Mucosa of rectum (tissue), 2 donors: Measurements from ENCODE around the gene PLCB2.
A peak's percentile ranks its signal among the peaks of the same experiment; 100 is the strongest.

ENCODE experiments used
- H3K27ac ChIP-seq, 2 donors: one replicate each; pipeline ENCODE4 v1.7.0; 2013; ENCODE audit warnings: inconsistent platforms in 2 of 2, low read depth in 2 of 2, low read length in 2 of 2
- H3K27me3 ChIP-seq, 2 donors: one replicate each; pipeline ENCODE4 v1.7.0; 2013; ENCODE audit warnings: low read length in 2 of 2; ENCODE audit not compliant: control insufficient read depth in 2 of 2, insufficient read depth in 2 of 2
- H3K36me3 ChIP-seq, 2 donors: one replicate each; pipeline ENCODE4 v1.7.0; 2013; ENCODE audit warnings: low read length in 2 of 2; ENCODE audit not compliant: control insufficient read depth in 2 of 2, insufficient read depth in 2 of 2
- H3K4me1 ChIP-seq, 2 donors: one replicate each; pipeline ENCODE4 v1.7.0; 2013; ENCODE audit warnings: low read length in 2 of 2, mild to moderate bottlenecking in 1 of 2; ENCODE audit not compliant: control insufficient read depth in 2 of 2, insufficient read depth in 2 of 2
- H3K4me3 ChIP-seq, 2 donors: one replicate each; pipeline ENCODE4 v1.7.0; 2013; ENCODE audit warnings: low read length in 2 of 2
- H3K9ac ChIP-seq, 2 donors: one replicate each; pipeline ENCODE4 v1.7.0; 2013; ENCODE audit warnings: low read length in 2 of 2, low read depth in 1 of 2, mild to moderate bottlenecking in 1 of 2
- H3K9me3 ChIP-seq, 2 donors: one replicate each; pipeline ENCODE4 v1.7.0; 2013; ENCODE audit warnings: low read length in 2 of 2; ENCODE audit not compliant: control insufficient read depth in 2 of 2
- donor health status: healthy.
- donor health status: Normal muscosa, but diverticular disease.

PLCB2 gene

GRCh38 chr15:40346579-40347558, 39.1 kb upstream of the PLCB2 start:
- H3K9me3 ChIP-seq = no peaks in the 10 kb centered on the region
- H3K36me3 ChIP-seq = no peaks in the 10 kb centered on the region
- no peaks in the 10 kb centered on the region for H3K27me3 ChIP-seq
- H3K4me3 ChIP-seq = peak overlapping the region; percentile 46 to 56
- peaks cover 70 to 78% of the 10 kb centered on the region in 2 donors for H3K4me1 ChIP-seq
- peak overlapping the region; percentile 100 for H3K27ac ChIP-seq
- H3K9ac ChIP-seq = peak overlapping the region; percentile 74 to 96

- Histone ChIP-seq H3K4me3 (peak overlapping the region; percentile 37 to 56), H3K27ac (peak overlapping the region; percentile 100), H3K4me1 (peaks cover 78 to 86% of the 10 kb centered on the region in 2 donors), H3K9me3 (no peaks in the 10 kb centered on the region), H3K9ac (peak overlapping the region; percentile 74 to 96), H3K27me3 (no peaks in the 10 kb centered on the region), H3K36me3 (no peaks in the 10 kb centered on the region)
Observed at GRCh38 chr15:40345867-40346578, 38.3 kb upstream of the PLCB2 start.

DNA sequence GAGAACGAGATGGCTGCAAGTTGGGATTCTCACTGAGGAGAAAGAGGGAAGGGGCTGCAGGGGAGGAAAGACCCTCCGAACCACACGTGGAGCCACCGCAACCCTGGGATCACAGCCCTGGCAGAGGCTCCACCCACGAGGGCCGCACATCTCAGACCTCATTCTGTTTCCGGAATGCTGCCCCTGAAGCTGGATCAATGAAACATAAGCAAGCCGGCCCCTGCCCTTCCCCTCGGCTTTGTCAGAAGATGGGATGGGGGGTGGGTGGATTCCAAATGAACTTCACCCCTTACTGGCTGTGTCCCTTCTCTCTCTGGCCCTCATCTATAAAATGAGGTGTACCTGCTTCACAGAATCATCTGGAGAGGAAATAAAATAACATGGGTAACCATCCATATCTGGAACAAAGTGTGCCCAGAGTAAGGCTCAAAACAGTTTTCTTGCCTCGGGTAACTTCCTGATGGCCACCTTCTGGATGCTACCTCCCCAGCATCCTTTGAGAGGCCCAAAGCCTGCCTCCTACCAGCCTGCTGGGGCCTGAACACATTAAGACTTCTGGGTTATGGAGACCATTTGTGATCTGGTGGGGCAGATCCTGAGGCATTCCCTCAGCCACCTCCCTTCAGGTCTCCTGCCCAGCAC, 37.6 kb upstream of the PLCB2 start:
- H3K27ac ChIP-seq = peak overlapping the region; percentile 97 to 100
- H3K36me3 ChIP-seq = no peaks in the 10 kb centered on the region
- H3K27me3 ChIP-seq = no peaks in the 10 kb centered on the region
- peaks cover 81 to 87% of the 10 kb centered on the region in 2 donors for H3K4me1 ChIP-seq
- no peaks in the 10 kb centered on the region for H3K9me3 ChIP-seq
- peak overlapping the region; percentile 65 to 70 for H3K9ac ChIP-seq
- H3K4me3 ChIP-seq = peak overlapping the region; percentile 39 to 56

DNA sequence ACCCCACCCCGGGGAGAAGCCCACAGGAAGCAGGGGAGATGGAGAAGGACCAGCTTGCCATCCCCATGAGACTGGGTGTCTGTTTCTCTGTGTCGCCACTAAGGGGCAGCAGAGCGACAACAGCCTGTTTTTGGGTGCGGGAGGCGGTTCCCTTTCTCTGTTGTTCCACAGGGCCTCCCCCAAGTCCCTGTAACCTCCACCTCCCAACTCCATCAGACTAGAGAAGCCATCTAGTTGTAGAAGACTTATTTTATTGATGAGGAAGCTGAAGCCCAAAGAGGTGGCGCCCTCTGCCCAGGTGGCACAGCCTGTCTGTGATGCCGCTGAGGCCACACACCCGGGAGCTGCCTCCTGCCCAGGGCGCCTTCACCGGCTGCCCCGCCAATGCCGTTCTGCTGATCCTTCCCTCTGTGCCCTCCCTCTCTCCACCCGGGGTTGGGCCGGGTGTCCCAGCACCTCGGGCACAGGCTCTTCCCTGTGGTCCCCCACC, 36.9 kb upstream of the PLCB2 start:
- H3K36me3 ChIP-seq = no peaks in the 10 kb centered on the region
- peak overlapping the region; percentile 27 to 70 for H3K9ac ChIP-seq
- H3K27me3 ChIP-seq = no peaks in the 10 kb centered on the region
- peak overlapping the region in 1 of 2 donors; percentile 39 for H3K4me3 ChIP-seq
- peak overlapping the region; percentile 97 to 100 for H3K27ac ChIP-seq
- H3K9me3 ChIP-seq = no peaks in the 10 kb centered on the region
- peaks cover 83 to 87% of the 10 kb centered on the region in 2 donors for H3K4me1 ChIP-seq

DNA sequence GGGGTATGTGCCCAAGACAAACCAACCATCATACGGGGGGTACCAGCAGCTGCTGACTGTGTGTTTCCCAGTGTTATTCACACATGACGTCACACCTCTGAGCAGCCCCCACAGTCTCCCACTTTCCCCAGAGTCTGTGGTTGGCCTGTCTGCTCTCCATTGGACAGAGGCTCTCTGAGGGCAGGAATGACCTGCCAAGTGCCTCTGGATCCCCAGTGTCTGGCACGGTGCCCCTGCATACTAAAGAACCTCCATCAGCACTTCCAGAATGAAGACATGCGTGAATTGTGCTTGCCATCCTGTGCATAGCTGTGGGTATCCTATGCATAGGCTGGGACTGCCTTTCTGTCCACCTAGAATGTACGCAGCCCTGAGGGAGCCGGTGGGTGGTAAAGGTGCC, 36.5 kb upstream of the PLCB2 start:
- Histone ChIP-seq H3K27me3 (no peaks in the 10 kb centered on the region), H3K4me1 (peaks cover 84 to 92% of the 10 kb centered on the region in 2 donors), H3K27ac (peak overlapping the region; percentile 97 to 100), H3K9ac (no peak overlapping the region), H3K4me3 (no peak overlapping the region), H3K9me3 (no peaks in the 10 kb centered on the region), H3K36me3 (no peaks in the 10 kb centered on the region)

- Histone ChIP-seq H3K4me1 (peaks cover 84 to 92% of the 10 kb centered on the region in 2 donors), H3K36me3 (no peaks in the 10 kb centered on the region), H3K9me3 (no peaks in the 10 kb centered on the region), H3K9ac (peak overlapping the region in 1 of 2 donors; percentile 74), H3K27ac (peak overlapping the region; percentile 98 to 100), H3K4me3 (no peak overlapping the region), H3K27me3 (no peaks in the 10 kb centered on the region)
Observed at GRCh38 chr15:40343512-40343911, 35.8 kb upstream of the PLCB2 start.

GRCh38 chr15:40342416-40343320, 34.9 kb upstream of the PLCB2 start:
- H3K27me3 ChIP-seq = no peaks in the 10 kb centered on the region
- no peaks in the 10 kb centered on the region for H3K9me3 ChIP-seq
- peak overlapping the region; percentile 98 to 100 for H3K27ac ChIP-seq
- H3K36me3 ChIP-seq = no peaks in the 10 kb centered on the region
- no peak overlapping the region for H3K4me3 ChIP-seq
- H3K9ac ChIP-seq = peak overlapping the region; percentile 65 to 74
- peaks cover 90 to 94% of the 10 kb centered on the region in 2 donors for H3K4me1 ChIP-seq

DNA sequence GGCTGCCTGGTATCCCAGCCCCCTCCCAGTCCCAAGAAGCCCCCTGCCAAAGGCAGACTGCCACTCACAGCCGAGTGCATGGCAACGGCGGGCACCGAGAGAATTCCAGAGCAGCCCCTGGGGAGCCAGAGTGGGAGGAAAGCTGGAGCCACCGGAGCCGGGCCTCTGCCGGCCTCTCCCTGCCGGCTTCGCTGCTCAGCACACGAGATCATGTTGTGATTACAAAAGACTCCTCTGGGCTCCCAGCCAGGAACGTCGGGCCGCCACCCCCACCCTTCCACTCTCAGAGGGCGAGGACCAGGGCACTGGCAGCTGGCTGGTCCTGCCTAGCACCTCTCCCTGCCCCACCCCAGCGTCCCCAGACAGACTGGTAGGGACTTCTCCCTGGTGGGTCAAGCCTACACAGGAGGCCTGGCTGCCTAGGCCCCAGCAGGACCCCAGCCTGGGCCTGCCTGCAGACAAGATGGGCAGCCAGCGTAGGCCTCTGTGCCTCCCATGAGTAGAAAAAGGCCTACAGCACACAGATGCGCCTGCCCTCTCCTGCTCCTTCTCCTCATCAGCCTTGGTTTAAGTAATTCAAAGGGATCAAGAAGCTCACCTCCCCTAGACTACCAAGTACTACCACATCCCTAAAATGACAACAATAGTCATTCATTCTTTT, 33.1 kb upstream of the PLCB2 start, which contains the start of gene CCDC9B:
TSS of gene CCDC9B (minus strand) at position 200 of the 661 bp plus-strand sequence. CDS start at position 80, 120 bp downstream.
- H3K9me3 ChIP-seq = no peaks in the 10 kb centered on the region
- no peaks in the 10 kb centered on the region for H3K36me3 ChIP-seq
- H3K27me3 ChIP-seq = no peaks in the 10 kb centered on the region
- peak within 1 kb of the TSS; percentile 92 to 94 for H3K27ac ChIP-seq
- H3K9ac ChIP-seq = peak within 1 kb of the TSS; percentile 81 to 87
- peaks cover 79 to 80% of the 10 kb centered on the region in 2 donors for H3K4me1 ChIP-seq
- H3K4me3 ChIP-seq = peak within 1 kb of the TSS; percentile 65 to 72
